HG03575 (cell line): ENCODE data around the gene AFF3.
"Not testable (repeated sequence)": the region's sequence is repeated elsewhere in the genome, so short reads cannot be mapped to it uniquely, and the experiment has no call there.

ENCODE experiments used
- ATAC-seq: cut with Tn5 transposase; IDR thresholded peaks from one replicate; pipeline ENCODE4 v1.9.1; 2021; ENCODE audit not compliant: unreplicated experiment, insufficient number of reproducible peaks, low FRiP score; ENCODE audit errors: extremely low read depth

The AFF3 gene

GRCh38 chr2:99801327-99801901 lies 341.0 kb downstream of the AFF3 start:
- no peak for ATAC-seq

- ATAC-seq = no peak
Observed at GRCh38 chr2:99797475-99797874, 344.9 kb downstream of the AFF3 start.

- no peak for ATAC-seq
Observed at GRCh38 chr2:99794414-99794813, 348.0 kb downstream of the AFF3 start.

DNA sequence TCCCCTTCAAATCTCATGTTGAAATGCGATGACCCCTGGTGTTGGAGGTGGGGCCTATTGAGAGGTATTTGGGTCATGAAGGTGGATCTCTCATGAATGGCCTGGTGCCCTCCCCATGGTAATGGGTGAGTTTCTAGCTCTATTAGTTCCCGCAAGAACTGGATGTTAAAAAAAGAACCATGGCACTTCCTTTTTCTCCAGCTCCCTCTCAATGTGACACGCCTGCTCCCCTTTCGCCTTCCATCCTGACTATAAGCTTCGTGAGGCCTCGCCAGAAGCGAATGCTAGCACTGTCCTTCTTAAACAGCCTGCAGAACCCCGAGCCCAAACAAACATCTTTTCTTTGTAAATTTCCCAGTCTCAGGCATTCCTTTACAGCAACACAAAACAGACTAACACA lies 349.4 kb downstream of the AFF3 start:
- no peak for ATAC-seq

DNA sequence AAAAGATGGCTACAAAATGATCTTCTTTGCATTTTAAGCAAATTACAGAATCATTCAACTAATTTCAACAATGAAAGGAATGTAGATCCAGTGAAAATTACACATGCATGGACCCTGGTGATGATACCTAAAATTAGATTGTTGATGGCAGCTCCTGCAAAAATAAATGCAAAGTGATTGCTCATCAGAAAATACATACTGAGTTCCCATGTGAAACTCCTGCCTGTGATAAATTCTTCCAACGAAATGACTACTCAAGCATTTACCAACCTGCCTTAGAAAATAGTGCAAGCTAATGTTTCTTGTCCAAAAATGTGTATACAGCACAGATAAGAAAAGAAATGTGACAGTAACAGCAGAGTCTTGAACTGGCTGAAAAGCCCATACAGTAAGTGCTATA lies 352.5 kb downstream of the AFF3 start:
- ATAC-seq = no peak

- ATAC-seq = no peak
Observed at GRCh38 chr2:99787769-99788382, 354.5 kb downstream of the AFF3 start.

DNA sequence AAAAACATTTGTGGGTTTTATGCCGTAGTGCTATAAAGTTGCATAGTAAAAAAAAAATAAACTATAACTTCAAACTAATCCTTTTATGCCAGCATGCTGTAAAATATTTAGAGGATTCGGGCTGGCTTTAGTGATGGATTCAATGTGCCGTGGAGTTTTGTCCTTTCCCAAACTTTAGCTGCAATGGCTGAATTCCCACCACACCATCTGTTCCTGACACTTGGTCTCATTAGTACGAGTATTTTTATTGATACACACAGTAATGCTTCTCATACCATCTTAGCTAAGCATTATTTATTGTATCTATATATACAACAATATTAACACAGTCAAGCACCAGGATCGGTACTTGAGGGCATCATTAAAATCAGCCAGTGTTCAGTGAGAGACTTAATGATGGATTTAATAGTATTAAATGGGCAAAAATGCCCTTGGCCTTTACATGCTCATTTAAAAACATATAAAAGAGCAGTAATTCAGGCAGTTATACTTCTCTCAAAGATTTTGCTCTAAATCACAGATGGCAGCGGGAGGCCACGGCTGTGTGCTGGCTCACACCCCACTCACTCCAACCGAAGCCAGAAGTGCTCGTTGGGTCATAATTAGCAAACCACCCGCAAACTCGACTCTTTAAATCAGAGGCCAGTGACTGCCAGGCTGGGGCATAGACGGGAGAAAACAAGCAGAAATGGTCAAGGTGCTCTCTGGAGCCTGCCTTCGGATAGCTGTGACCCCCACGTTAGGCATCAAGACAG lies 355.6 kb downstream of the AFF3 start:
- no peak for ATAC-seq

- ATAC-seq = no peak
Observed at GRCh38 chr2:99784946-99785345, 357.4 kb downstream of the AFF3 start.

DNA sequence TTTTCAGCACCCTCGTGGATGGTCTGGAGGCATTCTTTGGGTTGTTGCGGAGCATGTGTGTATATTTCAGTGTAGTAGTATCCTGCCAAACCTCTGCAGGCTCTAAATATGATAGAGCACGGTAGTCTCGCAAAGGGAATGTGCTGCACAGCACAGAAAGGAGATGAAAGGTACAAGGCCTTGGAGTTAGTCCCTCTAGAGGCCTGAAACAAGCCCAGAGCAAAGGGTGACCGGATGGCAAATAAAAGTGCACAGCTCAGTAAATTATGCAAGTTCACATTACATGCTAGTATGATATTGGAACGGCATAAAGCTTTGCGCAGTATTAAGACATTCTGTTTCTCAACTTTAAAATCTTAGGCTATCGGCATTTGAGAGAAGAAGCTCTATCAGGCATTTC lies 358.1 kb downstream of the AFF3 start:
- no peak for ATAC-seq

- ATAC-seq = no peak
Observed at GRCh38 chr2:99780276-99780675, 362.1 kb downstream of the AFF3 start.

GRCh38 chr2:99779276-99779675 lies 363.1 kb downstream of the AFF3 start:
- ATAC-seq = no peak

- no peak for ATAC-seq
Observed at GRCh38 chr2:99777656-99778290, 364.6 kb downstream of the AFF3 start.

- ATAC-seq = no peak
Observed at GRCh38 chr2:99776906-99777646, 365.3 kb downstream of the AFF3 start.

- ATAC-seq = no peak
Observed at GRCh38 chr2:99776206-99776905, 366.0 kb downstream of the AFF3 start.

DNA sequence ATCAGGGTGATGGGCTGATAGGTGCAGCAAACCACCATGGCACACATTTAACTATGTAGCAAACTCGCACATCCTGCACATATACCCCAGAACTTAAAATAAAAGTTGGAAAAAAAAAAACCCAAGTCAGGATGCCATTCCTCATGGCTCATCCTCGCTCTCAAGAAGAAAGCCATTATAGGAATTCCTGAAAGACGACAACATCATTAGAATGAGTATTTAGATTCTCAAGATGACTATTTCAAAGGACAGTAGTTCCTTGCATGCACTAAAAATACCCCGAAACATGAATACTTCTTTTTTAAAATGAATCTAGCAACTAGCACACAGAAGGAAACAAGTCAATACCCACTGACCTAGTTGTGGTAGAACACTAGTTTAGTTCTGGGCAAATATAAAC lies 366.8 kb downstream of the AFF3 start:
- ATAC-seq = no peak

- not testable (repeated sequence) for ATAC-seq
Observed at GRCh38 chr2:99773642-99774041, 368.7 kb downstream of the AFF3 start.

GRCh38 chr2:99772591-99773331 lies 369.6 kb downstream of the AFF3 start:
- ATAC-seq = no peak

- ATAC-seq = no peak
Observed at GRCh38 chr2:99771681-99772333, 370.6 kb downstream of the AFF3 start.
